ENCODE measurements around the gene KCNK2.
"Not testable (repeated sequence)": the region's sequence is repeated elsewhere in the genome, so short reads cannot be mapped to it uniquely, and the experiment has no call there.

Gene KCNK2

DNA sequence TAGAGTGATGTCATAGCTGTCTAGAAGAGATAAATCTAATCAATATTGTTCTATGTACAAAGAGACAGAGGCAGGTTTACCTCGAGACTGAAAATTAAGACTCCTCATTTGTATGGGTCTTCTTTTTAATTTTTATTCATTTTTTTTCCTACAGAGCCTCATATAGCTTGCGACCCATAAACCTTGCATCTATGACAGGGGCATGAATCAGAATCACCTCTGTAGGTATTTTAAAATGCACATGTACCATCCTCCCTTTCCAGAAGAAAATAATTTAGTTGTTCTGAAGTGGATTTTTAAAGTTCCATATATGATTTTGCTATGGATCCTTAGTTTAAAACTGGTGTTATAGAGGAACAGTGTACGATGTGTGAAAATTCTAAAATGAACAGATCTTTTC, 64.5 kb downstream of the KCNK2 start:
- no peak for TF ChIP-seq CTCF (conservative IDR thresholded peaks at IDR 0.05; ENCODE audit: low read length)
- H3K4me3 ChIP-seq (ENCODE audit: low read length) = no peak overlapping the region
- no peak for DNase-seq (ENCODE audit: low read depth)

GRCh38 chr1:215151841-215152549, 69.5 kb downstream of the KCNK2 start:
- no peak for TF ChIP-seq CTCF (conservative IDR thresholded peaks at IDR 0.05; ENCODE audit: low read length)
- DNase-seq (ENCODE audit: low read depth) = no peak
- no peak overlapping the region for H3K4me3 ChIP-seq (ENCODE audit: low read length)

DNA sequence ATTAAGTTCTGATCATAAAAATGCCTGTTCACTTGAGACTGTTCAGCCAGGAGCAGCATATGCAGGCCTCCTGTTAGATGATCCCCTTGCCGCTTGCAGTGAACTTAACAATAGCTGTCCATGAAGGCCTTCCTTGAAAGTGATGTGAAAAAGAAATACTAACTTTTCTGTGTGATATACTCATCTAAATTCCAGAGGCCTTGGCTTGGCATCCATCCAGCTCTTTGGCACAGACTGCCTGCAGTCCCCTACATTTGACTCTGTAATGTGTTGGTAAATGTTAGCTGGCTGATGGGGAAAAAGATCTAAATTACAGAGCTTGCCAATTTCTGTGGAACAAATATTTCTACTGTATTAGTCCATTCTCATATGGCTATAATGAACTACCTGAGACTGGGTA, 73.7 kb downstream of the KCNK2 start:
- TF ChIP-seq CTCF (conservative IDR thresholded peaks at IDR 0.05; ENCODE audit: low read length) = no peak
- no peak overlapping the region for H3K4me3 ChIP-seq (ENCODE audit: low read length)
- DNase-seq (ENCODE audit: low read depth) = peak; percentile 64

DNA sequence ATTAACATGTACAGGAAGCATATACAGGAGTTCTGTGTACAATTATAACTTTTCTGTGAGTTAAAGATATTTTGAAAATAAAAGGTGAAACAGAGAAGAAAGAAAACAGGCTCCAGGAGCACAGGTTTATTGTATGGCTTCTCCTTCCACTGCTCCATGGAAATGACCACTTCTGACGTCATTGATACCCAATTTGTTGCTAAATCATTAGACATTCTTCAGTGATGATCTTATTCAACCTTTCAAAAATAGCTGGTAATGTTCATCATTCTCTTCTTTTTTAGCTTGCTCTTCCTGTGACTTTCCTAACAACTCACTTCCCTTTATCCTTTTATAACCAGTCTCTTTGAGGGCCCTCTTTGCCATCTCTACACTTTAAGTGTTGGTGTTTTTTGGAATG, 77.8 kb downstream of the KCNK2 start:
- H3K4me3 ChIP-seq (ENCODE audit: low read length) = no peak overlapping the region
- no peak for TF ChIP-seq CTCF (conservative IDR thresholded peaks at IDR 0.05; ENCODE audit: low read length)
- DNase-seq (ENCODE audit: low read depth) = peak; percentile 63

GRCh38 chr1:215163144-215163543, 80.6 kb downstream of the KCNK2 start:
- not testable (repeated sequence) for DNase-seq (ENCODE audit: low read depth); H3K4me3 ChIP-seq (ENCODE audit: low read length)

DNA sequence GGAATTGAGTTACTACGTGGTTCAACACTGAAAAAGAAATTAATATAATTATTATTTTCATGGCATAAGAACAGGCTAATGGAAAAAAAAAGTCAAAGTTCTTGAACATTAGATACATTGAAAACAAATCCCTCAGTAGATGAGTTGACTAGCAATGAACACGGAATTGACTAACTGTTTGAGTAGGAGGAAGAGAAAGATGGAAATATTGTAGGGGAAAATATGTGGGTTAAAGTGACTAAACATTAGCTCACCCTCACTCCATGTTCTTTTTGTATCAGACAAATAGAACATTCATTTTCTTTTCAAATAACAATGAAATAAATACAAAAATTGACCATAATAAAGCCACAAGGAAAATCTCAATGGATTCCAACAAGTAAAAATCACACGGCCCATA, 84.3 kb downstream of the KCNK2 start:
- no peak overlapping the region for H3K4me3 ChIP-seq (ENCODE audit: low read length)
- no peak for DNase-seq (ENCODE audit: low read depth)
- no peak for TF ChIP-seq CTCF (conservative IDR thresholded peaks at IDR 0.05; ENCODE audit: low read length)

DNA sequence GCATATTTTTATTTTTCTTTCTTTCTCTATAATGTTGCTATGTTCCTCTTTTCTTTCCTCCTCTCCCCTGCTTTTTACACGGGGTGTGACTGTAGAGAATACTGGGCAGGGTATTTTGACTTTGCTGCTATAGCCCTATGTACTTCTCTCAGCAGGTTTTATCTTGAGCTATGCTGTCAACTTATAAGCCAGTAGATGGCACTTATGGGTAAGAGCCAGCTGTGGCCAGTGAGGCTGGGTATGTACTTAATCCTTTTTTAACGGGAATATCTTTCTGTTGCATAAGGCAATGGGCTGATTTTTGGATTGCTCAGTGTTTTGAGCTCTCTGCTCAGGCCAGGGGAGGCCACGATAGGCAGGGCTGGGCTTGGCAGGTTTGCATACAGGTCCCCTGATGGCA, 99.0 kb downstream of the KCNK2 start:
- no peak for DNase-seq (ENCODE audit: low read depth)
- TF ChIP-seq CTCF (conservative IDR thresholded peaks at IDR 0.05; ENCODE audit: low read length) = no peak
- no peak overlapping the region for H3K4me3 ChIP-seq (ENCODE audit: low read length)
